HG02623 (cell line): ENCODE data around the gene HOXC11.

Experiments
- ATAC-seq: cut with Tn5 transposase; IDR thresholded peaks from one replicate; pipeline ENCODE4 v1.9.1; 2021; ENCODE audit warnings: moderate library complexity; ENCODE audit not compliant: unreplicated experiment

Gene HOXC11

DNA sequence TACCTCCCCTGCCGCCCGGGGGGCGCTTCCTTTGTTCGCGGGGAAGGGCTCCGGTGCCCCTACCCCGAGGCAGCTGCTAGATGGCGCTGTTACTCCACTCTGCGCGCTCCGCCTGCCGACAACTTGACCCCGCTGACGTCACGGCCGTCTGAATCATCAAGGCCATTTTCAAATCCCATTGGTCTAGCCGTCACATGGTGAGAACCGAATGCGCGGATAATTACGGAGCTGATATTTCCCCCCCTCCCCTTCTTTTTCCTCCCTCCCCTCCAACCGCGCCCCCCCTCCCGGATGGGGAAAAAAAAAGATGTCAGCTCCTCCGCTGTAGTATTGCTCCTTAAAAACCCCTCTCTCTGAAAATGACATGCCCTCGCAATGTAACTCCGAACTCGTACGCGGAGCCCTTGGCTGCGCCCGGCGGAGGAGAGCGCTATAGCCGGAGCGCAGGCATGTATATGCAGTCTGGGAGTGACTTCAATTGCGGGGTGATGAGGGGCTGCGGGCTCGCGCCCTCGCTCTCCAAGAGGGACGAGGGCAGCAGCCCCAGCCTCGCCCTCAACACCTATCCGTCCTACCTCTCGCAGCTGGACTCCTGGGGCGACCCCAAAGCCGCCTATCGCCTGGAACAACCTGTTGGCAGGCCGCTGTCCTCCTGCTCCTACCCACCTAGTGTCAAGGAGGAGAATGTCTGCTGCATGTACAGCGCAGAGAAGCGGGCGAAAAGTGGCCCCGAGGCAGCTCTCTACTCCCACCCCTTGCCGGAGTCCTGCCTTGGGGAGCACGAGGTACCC, 12.2 kb downstream of the HOXC11 start, which contains the start of gene HOXC10:
TSS of gene HOXC10 (plus strand) at position 246 of the 791 bp plus-strand sequence. CDS start at position 360, 114 bp downstream.
- ATAC-seq: no peak

DNA sequence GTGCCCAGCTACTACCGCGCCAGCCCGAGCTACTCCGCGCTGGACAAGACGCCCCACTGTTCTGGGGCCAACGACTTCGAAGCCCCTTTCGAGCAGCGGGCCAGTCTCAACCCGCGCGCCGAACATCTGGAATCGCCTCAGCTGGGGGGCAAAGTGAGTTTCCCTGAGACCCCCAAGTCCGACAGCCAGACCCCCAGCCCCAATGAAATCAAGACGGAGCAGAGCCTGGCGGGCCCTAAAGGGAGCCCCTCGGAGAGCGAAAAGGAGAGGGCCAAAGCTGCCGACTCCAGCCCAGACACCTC, 12.7 kb downstream of the HOXC11 start:
- ATAC-seq: no peak

DNA sequence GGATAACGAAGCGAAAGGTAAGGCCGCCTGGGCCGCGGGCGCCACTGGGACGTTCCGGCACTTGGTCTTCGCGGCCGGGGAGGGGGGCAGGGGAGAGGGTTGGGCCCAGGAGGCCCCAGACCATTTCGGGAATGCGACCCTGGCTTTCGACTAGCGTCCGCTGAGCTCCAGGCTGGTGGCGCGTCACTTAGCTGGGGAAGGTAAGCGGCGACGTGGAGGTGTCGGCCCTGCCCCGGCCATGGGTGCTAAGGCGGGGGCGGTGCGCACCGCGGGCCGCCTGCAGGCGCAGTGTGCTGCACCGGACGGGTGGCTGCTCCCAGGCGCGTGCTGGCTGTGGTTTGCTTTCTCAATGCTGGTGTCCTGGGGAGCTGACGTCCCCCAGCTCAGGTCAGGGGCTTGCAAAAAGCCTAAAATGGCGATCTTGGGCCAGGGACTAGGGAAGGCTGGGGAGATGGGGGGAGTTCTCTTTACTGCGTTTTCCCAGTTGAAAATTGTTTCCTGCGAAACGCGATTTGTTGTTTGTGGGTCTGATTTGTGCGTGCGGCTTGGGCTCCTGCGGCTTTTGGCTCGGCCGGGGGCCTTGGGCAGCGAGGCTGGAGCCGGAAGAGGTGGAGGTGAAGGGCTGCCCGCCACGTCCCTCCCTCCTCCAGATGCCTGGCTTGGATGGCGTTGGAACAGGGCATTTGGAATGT, 13.2 kb downstream of the HOXC11 start:
- ATAC-seq: no peak

DNA sequence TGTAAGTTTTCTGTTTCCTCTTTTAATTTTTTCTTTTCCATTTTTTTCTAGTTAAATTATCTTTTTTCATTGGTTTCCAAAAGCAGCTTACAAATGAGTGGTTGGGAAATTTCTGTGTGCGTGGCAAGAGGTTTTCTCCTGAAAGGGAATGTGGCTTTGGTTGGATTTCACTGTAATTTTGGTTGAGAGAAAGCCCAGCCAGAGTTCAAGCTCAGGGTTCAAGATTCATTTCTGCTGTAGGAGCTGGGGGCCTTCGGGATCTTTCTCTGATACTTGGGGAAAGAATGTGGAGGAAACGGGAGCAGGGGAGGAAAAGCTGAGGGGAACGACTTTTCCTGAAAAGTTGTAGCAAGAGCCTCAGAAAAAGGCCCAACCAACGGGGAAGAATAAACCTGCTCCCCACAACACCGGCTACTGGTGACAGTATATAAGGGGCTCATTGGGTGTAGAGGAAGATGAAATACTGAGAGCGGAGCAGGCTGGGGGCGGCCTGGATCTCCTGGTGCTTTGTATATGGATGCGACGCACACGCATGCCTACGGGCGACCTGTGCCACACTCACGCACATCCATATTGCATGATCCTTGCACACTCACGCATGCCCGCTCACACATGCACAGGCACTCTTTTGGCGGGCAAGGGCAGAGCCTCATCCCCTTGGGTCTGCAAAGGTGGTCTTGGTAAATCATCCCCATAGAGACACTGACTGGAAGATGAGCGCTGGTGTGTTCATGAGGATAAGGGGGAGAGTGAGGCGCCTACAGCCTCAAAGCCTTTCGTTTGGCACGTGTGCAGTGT, 14.0 kb downstream of the HOXC11 start:
- no peak for ATAC-seq

DNA sequence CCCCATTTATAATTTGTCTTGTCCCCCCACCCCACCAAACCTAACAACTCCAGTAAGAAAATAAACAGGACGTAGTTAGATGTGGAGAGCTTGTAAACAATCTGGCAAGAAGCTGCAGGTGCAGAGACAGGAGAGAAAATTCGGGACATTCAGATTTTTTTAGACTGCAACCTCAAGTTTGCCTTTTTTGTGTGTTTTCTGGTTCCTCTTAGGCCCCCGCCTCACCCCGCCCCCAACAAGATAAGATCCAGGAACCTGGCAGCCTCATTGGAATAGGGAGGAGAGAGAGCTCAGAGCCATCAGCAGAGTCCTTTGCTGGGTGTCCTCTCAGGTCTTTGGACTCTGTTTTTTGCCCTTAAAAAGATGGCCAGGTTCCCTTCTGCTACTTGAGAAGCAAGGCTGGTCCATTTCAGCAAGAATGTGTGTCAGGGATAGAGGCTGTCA, 14.9 kb downstream of the HOXC11 start:
- no peak for ATAC-seq

DNA sequence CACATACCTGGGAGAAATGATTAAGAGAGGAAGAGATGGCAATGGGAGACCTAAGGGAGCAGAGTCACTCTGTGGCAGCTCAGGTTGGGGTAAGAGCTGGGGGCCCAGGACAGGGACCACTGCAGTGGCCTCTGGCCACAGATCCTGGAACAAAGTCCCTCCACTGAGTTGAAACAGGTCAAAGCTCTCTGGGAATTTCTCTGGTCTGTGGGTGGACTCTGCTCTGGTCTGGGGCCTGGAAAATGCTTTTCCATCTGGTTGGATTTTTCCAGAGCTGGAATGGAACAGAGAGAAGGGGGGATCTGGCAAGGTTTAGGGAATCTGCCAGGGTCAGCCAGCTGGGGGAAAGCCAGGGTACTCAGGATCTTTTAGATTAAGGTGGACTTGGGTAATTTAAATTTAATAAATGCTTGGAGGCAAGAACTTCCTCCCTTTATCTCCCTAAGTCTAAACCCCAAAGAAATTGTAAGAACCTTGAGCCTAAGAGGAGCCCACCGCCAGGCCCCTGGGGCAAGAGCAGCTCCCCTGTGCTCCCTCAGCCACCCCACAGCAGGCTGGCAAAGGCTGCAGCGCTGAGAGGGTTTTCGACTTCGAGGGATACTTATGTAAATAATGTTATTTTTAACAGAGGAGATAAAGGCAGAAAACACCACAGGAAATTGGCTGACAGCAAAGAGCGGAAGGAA, 15.8 kb downstream of the HOXC11 start:
- ATAC-seq: no peak

DNA sequence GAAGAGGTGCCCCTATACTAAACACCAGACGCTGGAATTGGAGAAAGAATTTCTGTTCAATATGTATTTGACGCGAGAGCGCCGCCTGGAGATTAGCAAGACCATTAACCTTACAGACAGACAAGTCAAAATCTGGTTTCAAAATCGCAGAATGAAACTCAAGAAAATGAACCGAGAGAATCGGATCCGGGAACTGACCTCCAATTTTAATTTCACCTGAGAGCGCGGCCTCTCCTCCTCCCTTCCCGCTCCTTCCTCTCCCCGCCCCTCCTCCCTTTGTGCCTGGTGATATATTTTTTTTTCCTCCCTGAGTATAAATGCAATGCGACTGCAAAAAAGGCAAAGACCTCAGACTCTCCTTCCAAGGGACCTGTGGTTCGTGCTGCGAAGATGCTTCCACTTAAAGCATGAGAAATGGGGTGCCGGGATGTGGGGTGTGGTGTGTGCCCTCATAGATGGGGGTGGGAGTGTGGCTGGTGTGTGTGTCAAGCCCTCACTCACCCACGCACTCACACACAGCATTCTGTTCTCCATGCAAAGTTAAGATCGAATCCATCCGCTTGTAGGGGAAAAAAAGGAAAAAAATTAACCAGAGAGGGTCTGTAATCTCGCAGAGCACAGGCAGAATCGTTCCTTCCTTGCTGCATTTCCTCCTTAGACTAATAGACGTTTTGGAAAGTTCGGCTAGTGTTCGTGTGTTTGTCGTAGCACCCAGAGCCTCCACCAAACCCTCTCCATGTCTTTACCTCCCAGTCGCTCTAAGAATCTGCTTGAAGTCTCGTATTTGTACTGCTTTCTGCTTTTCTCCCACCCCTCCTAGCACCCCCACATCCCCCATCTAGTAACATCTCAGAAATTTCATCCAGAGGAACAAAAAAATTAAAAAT, 16.5 kb downstream of the HOXC11 start:
- ATAC-seq: no peak

DNA sequence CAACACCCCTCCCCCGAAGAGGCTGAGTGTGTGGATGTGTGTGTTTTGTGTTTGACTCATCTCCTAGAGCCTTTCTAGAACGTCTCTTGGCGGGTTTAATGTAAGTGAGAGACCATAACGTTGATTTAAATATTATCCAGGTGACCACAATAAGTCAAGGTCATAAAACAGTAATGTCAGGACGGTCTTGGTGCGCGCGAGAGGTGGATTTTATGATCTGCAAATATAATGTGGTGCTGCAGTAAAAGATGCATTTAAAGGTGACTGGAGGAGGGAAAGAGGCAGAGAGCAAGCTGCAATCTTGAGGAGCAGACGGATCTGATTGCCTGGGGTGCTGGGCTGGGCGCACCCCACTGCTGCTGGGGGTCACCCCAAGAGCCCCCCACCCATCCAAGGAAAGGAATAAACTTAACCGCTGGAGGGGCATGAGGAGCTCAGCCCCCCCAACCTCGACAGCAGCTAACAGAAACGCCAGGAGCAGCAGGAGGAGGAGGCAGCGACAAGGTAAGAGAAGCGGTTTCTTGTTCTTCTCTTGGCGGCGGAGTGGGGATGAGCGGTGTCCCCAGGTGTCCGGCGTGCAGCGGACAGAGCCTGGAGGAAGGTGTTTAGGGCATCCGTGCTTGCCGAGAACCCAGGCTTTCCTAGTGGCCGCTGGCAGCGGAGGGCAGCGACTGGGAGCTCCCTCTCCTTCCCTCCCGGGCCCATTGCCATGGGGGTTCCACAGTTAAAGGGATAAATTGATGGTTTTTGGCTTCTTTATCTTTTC, 17.6 kb downstream of the HOXC11 start:
- ATAC-seq: no peak

DNA sequence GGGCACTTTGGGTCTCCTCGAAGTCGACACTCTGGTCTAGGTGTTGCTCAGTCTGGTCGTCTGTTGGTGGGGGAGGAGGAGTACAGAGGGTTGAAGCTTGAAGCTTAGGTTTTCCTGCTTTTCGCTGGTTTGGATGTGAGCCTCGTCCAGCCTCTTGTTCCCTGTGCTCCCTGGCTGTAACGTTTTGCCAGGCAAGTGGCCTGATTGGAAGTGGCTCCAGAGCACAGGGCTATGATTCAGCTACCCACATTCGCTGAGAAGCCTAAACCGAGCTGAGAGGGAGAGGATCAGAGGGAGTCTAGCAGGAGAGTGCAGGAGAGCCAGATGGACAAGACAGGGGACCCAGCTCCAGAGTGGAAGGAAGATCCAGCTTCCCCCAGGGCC, 18.1 kb downstream of the HOXC11 start:
- ATAC-seq: no peak

DNA sequence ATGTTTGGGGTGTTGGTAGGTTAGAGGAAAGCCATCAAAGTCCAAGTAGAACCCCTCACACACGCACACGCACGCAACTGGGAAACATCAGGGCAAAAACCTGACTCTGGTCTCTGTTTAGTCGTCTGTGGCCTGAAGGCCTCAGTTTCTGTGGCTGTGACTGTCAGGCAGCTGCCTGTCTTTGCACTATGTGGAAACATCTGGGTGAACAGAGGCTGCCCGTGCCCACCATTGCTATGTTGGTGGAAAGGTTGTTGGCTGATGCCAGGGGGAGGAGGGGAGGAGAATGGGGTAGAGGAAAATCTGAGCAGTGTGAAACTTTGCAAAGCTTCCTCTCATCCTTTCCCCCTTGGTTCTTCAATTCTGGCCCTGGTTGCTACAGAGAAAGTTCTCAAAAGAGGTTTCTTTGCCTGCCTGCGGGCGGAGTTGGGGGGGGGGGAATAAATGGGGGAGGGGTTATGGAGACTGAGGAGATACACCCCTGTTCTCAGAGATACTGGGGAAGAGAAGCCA, 19.5 kb downstream of the HOXC11 start:
- ATAC-seq: no peak

DNA sequence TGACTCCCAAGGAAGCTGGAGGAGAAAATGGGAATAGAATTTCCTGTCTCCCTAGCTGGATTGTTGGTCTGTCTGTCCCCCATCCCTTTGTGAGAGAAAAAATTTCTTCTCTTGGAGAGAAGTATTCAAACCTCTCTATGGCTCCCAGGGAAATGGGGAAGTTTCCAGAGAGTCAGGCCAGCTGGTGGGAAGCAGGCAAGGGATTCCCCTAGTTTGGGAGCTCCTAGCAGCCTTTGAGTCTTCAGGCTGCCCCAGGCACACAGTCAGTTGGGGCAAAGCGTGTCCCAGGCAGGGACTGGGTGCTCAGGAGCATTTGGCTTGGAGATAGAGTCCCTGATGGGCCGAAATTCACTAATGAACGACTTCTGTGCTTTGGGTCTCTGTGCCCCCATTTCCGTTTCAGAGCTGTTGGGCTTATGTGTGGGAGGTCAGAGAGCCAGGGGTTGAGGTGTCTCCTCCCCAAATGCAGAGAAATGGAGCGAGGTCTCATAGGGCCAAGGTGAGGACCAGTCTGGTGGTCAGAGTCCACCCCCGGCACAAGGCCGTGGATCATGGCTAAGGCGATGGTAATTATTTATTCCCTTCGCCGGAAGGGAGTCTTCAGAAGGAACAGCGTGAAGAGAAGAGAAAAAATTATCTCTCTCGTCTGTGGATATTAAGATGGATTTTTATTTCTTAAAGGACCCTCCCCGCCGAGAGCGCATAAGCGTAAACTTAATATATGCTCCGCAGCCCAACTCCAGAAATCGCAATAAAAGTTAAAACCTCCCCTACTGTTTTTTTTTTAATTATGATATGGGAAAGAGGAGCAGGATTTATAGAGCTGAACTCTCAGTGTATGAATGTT, 20.5 kb downstream of the HOXC11 start:
- ATAC-seq: no peak

DNA sequence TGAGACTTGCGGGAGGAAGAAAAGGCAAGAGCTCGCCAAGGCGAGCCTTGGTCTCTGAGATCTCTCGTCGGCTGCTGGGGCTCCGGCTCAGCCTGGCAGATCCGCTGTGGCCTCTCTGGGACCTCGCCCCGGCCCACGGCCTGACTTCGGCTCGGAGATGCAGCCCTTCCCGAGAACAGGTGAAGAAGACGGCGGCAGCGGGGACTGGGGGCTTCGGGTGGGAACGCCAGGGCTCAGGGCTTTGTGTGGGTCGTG, 21.0 kb downstream of the HOXC11 start:
- ATAC-seq: no peak

DNA sequence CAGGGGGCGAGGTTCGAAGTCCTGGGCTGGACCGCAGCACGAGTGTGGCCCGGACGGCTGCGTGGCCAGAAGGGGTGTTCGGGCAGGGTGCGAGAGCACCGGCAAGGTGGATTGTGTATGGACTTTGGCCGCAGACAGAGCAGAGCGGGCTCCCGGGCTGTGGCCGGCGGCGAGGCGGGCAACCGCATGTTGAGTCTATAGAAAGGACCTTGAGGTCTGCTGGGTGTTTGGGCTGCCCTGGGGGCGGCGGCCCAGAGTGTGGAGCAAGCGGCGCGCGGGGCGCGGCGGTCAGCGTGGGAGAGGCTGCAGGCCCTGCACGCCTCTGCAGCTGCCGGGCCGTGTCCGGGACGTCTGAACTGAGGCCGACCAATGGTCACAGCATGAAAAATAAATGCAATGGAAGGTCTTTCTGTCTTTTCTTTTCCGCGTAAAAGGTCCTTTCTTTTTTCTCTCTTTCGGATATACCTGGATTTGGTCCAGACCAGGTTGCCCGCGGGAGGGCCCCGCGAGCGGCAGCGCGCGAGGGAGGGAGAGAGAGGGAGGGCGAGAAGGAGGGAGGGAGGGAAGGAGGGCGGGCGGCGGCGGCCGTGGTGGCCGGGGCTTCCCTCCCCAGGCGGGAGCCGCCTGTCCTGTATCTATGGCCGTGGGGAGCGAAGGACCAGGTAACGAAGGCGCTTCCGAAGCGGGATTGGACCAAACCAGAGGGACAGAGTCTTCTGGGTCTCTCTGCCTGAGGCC, 21.5 kb downstream of the HOXC11 start:
- ATAC-seq: no peak

DNA sequence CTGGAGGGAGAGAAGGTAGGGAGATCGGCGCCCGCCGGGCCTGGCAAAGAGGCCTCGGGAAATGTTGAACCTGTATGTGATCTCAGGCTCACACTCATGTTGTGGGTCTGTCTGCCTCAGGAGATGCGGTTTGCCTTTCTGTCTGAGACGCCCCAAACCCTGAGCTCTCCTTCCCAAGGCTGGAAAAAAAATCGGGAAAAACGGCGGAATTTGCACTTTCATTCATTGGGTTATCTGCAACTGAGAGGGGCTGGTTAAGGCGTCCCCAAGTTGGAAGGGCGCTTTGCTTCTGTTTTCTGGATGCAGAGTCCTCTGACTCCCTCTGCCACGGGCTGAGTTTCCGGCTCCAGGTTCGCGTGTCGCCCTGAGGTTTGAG, 22.1 kb downstream of the HOXC11 start:
- ATAC-seq: no peak

DNA sequence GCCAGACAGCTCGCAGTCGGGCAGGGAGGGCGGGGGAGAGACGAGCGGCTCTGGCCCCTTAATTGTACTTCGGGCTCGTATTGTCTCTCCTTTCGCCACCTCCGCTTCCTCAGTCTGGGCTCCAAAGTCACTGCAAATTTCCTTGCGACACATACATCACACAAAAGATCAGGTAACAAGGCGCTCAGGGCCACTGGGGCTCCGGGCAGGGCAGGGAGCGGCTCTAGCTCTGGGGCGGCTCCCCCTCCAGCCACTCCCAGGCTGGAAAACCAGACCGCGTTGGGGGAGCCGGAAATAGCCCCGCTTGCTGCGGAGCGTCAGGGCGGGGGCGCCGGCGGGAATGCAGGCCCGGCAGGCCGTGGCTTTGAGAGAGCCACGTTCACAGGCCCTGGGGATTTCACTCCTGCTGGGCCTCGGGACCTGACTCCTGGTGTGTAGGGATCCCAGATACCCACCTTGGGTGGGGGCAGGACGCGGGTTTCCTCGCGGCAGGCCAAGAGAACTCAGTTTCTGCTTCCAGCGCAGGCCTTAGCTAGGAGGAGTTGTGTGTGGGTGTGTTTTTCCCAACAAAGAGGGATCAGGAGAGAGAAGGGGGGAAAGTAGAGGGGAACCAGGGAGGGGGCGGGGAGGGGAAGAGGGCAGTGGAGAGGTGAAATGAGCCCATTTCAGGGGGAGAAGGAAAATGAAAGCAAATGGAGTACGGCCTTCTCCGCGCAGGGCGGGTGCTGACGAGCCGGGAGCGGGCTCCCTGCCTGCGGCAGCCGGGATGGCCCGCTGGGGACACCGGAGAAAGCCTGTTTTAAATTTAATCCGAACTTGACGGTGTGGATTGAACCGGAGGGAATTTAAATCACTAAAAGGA, 22.7 kb downstream of the HOXC11 start:
- ATAC-seq: no peak

DNA sequence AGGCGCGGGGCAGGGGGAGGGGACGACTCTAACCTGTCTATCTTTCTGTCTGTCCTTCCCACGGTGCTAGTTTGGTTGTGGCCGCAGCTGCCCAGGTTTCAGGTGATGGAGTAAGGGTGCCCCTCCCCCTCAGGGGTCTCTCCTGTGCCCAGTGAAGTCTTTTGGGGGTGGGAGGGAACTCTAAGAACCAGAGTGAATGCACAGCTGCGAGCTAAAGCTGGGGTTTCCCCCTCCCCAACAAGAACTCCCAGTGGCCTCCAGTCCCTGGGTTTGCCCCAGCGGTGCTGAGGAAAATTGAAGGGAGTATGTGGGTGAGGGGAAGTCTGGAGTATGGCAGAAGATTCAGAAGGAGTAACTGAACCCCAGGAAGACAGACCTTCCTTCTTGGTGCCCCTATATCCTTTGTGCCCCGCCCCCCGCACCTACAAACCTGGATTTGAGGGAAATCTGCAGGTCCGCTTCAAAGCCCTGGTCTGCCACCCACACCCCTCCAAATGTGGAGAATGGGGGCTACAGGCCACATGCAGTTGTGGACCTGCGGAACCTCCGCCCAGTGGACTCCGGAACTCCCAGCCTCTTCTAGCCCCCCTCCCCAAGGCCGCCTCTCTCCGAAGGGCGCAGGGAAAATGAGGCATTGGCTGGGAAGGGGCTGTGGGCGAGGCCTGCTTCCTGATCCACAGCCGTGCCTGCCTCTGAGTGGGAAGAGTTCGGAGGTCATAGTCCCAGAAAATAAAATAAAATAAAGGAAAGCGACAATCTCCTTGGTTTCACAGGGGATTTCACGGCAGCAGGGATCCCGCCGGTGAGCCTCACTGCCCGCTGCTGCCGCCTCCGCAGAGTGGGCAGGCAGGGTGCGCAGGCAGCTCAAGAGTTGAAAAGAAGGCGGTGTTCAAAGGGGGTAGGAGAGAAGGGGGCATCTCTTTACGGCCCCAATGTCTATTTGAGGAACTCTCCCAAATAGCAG, 23.6 kb downstream of the HOXC11 start:
- ATAC-seq: no peak
